GM23338 (cell line): ENCODE measurements around the gene RWDD3.

ENCODE experiments used
- CREB1 ChIP-seq: fragments of 250-450 bp; sonication (Bioruptor Pico); IDR thresholded peaks from 2 replicates; pipeline ENCODE4 v1.5.0; 2020; ENCODE audit warnings: low read depth, mild to moderate bottlenecking, moderate library complexity
- CTCF ChIP-seq, 2 experiments: fragments of 200-600 bp in 1 of 2; sonication (generic) in 1 of 2; conservative IDR thresholded peaks; 2 replicates each; pipeline versions ENCODE4 v1.5.1 to v1.6.1; 2016 to 2017; ENCODE audit warnings: antibody characterized with exemption in 2 of 2, low read depth in 2 of 2, mild to moderate bottlenecking in 2 of 2, moderate library complexity in 1 of 2
- ETS1 ChIP-seq: IDR thresholded peaks from 2 replicates; pipeline ENCODE4 v1.6.1; 2016; ENCODE audit warnings: antibody characterized with exemption
- EZH2 ChIP-seq: fragments of 200-600 bp; sonication (generic); IDR thresholded peaks from one replicate; pipeline ENCODE4 v1.8.0; 2017; ENCODE audit warnings: antibody characterized with exemption, mild to moderate bottlenecking, low read depth; ENCODE audit not compliant: unreplicated experiment
- EZH2phosphoT487 ChIP-seq: fragments of 200-600 bp; sonication (generic); IDR thresholded peaks from one replicate; pipeline ENCODE4 v1.8.1; 2018; ENCODE audit warnings: antibody characterized with exemption; ENCODE audit not compliant: unreplicated experiment
- JUNB ChIP-seq: IDR thresholded peaks from one replicate; pipeline ENCODE4 v1.6.1; 2016; ENCODE audit warnings: antibody characterized with exemption; ENCODE audit not compliant: unreplicated experiment
- POLR2AphosphoS5 ChIP-seq: IDR thresholded peaks from 2 replicates; pipeline ENCODE4 v1.6.1; 2016; ENCODE audit warnings: antibody characterized with exemption, low read depth
- REST ChIP-seq: IDR thresholded peaks from one replicate; pipeline ENCODE4 v1.6.1; 2018; ENCODE audit warnings: antibody characterized with exemption; ENCODE audit not compliant: unreplicated experiment
- ZNF114 ChIP-seq: fragments of 250-450 bp; sonication (Bioruptor Pico); IDR thresholded peaks from 2 replicates; pipeline ENCODE4 v1.5.0; 2020; ENCODE audit warnings: mild to moderate bottlenecking, moderate library complexity
- ZNF331 ChIP-seq: fragments of 250-450 bp; sonication (Bioruptor Pico); IDR thresholded peaks from 2 replicates; pipeline ENCODE4 v1.5.0; 2020; ENCODE audit warnings: low read depth, mild to moderate bottlenecking, moderate library complexity

- TF ChIP-seq CTCF (conservative IDR thresholded peaks at IDR 0.05; ENCODE audit: low read depth in 2 of 2): no peak
- TF ChIP-seq POLR2AphosphoS5: no peak
- TF ChIP-seq EZH2: no peak
- no peak for TF ChIP-seq EZH2phosphoT487
- TF ChIP-seq JUNB: no peak
- TF ChIP-seq REST: no peak
- TF ChIP-seq ZNF331: no peak
- no peak for TF ChIP-seq CREB1 (CRISPR knock-in tag)
- TF ChIP-seq ZNF114 (CRISPR knock-in tag): no peak
- TF ChIP-seq ETS1: no peak
Measured at GRCh38 chr1:95259245-95259644, 25.2 kb downstream of the RWDD3 start.
